GM18858 (cell line): ENCODE data around the gene MAN2B1.
"Not testable (repeated sequence)": the region's sequence is repeated elsewhere in the genome, so short reads cannot be mapped to it uniquely, and the experiment has no call there.

Source experiments
- ATAC-seq: cut with Tn5 transposase; IDR thresholded peaks from one replicate; pipeline ENCODE4 v1.9.1; 2021; ENCODE audit not compliant: unreplicated experiment

MAN2B1 gene

DNA sequence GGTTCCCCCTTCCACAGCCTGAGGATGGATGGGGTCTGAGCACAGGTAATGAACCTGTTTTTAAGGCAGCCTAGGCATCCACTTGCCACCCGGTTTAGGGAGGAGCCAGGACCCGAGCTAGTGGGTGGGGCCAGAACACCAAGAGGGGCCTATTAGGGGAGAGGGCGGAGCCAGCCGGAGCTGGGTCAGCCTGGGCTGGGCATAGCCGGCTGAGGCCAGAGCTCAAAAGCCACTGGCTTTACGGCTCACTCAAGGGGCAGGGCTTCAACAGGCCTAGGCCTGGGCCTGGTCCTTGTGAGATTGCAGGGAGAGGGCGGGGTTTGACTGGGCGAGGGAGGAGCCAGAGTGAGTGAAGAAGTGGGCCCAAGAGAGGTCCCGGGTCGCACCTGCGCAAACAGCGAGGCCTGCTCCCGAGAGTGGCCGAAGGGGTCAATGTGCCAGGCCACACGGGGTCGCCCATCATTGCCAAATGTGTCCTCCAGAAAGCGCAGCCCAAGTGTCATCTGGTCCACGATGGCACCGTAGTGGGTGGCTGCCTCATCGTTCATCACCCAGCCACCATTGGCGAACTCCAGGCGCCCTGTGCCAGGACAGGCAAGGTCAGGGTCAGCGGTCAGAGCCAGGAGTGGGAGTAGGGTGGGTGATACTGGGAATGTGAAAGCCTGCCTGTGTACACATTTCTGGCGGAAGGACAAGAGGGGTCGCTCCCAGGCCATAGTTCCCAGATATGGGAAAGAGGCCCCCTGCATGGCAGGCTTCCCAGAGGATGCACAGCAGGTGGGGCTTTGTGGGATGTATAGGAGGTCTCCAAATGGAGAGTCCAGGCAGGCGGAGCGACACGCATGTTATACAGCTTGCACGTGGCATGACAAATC, 1.9 kb downstream of the MAN2B1 start:
- no peak for ATAC-seq

DNA sequence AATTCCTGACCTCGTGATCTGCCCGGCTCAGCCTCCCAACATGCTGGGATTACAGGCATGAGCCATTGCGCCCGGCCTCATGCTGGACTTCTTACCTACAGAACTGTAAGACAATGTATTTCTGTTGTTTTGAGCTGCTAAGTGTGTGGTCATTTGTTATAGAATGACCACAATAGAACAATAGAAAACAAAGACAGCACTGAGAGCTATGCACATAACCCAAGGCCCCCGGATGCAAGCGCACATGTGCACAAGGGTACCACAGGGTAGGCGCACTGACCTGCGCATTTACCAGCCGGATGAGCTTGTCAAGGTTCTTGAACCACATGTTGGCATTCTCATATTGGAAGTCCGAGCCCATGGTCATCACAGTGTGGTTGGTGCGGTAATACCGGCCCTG, 5.6 kb downstream of the MAN2B1 start:
- ATAC-seq = no peak

DNA sequence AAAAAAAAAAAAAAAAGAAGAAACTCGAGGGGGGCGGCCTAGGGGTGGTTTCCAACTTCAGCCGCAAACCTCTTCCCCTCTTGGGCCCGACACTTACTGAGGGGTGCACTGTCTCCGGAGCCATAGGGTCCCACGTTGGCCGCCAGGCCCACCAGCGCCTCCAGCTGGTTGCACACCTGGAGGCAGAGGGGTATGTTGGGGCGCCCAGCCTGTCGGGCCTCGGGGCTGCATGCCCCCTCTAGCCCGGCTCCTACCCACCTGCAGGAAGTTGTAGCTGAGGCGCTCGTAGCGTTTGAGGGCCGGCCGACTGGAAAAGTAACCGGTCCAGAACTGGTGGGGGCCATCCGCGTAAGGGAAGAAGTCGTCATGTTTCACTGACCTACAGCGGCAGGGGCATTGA, 8.6 kb downstream of the MAN2B1 start:
- ATAC-seq = no peak

DNA sequence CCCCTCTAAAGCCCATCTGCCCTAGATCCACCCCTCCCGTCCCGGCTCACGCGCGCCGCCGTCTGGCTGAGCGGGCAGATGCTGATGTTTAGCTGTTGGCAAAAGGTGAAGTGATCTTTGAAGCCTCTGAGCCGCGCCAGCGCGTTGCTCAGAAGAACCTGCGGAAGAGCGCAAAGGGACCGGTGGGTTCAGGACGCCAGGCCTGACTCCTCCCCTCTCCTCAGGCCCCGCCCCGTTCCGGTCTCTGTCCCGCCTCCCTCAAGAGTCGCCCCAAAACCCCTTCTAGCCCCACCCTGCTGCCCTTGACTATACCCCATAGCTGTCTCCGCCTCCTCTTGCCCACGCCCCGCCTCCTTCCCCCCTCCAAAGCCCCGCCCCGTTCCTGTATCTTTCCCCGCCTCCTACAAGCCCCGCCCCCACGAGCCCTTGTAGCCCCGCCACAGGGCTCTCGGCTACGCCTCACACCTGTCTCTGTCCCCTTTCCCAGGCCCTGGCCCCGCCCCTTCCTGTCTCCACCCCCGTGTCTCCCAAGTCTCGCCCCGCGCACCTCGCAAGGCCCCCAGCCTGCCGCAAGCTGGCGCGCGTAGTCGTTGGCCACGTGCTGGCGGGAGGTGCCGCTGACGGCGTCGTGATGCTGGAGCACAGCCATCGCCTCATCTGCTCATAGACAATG, 9.5 kb downstream of the MAN2B1 start:
- no peak for ATAC-seq

DNA sequence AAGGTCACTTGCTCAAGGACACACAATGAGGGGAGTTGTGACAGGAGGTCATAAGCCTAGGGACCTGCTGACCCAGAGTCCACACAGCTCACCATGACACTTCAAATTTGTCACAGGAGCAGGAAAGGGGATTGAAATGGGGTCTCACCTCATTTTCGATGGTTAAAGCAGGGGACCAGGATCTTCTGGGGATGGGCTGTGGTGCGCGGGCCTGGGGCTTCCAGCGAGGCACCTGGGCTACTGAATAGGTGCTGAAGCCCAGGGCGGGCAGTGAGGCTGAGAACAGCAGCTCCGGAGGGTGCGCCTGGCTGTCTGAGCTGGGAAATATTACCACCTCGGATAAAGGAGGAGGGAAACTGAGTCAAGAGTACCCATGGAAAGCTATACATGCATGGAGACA, 11.0 kb downstream of the MAN2B1 start:
- no peak for ATAC-seq

DNA sequence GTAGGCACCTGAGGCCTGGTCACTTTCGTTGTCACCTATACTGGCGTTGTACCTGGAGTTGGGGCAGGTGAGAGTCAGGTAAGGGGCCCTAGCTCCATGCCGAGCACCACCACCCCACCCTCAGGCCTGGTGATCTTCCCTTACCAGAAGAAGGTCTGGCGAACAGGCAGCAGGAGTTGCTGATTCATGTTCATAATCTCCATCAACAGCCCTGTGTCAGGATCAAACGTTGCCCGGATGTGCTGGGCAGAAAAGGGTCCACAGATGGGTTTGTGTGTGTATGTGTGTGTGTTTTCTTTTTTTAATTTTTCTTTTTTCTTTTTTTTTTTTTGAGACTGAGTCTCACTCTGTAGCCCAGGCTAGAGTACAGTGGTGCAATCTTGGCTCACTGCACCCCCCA, 14.3 kb downstream of the MAN2B1 start:
- ATAC-seq = no peak

DNA sequence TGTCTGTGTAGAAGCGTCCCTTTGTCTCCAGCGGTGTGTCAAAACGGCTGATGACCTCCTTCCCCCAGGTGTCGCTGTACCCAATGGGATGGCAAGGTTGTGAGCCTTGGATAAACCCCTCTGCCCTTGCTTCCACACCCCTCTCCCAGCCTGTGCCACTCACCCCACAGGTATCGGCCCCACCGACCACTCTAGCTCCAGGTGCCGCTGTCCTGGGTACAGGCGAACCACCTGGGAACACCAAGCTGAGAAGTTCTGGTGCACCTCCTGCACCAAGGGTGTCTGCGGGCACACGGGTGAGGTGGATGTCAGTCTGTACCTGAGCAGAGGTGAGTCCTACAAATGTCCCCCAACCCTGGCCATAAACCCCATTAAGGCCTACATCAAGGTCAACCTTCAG, 16.6 kb downstream of the MAN2B1 start:
- no peak for ATAC-seq

DNA sequence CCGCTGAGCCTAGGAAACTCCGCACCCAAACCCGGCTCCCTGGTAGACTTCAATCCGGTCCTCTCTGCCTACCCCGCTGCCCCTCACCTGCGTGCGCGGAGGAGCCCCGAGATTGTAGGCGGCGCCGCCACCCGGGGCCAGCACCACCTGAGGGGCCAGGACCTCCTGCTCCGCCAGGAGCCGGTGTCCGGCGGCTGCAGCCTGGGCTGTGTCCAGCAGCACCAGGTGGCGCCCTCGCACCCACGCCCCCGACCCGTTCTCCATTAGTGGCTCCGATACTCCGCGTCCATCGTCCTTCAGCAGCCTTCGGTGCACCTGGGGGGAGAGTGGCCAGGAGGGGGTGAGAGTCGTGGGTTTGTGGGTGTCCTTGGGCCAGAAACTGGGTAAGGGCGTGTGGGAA, 18.5 kb downstream of the MAN2B1 start:
- no peak for ATAC-seq

DNA sequence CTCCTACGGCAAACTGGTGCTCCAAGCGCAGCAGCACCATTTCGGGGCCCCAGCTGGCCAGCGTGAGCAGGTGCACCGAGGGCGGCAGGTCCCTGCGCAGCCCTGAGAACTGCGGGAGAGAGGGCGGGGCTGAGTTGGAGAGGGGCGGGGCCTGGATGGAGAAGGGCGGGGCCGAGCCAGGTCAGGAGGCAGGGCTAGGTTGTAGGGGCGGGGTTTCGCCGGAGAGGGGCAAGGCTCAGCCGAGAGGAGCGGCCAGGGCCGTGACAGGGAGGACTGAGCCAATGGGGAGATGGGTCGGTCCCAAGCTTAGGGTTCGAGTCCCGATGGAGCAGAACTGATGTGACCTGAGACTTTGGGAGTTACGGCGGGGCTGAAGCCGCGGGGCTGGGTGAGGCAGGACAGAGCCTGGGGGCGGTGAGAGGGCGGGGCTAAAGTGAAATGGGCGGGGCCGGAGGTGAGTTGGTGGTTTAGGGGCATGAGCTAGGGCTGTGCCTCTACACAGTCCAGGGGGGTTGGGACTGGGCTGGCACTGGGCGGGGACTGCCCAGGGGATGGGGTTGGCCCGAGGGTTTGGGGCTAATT, 19.0 kb downstream of the MAN2B1 start:
- no peak for ATAC-seq

DNA sequence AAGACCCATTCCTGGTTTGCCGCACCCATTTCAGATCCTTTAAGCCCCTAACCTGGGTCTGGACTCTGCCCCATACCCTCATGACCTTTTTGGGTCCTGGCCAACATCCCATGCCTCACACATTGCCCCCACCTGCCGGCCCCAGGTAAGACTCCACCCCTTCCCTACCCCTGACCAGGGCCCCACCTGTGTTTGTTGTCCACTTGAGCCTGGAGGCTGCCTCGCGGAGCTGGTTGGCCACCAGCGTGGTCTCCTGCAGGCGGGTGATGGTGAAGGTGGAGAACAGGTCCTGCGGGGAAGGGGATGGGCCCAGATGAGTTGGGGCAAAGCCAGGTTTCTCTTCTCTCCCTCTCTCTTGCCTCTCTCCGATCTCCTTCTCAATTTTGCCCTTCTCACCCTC, 19.5 kb downstream of the MAN2B1 start:
- no peak for ATAC-seq

DNA sequence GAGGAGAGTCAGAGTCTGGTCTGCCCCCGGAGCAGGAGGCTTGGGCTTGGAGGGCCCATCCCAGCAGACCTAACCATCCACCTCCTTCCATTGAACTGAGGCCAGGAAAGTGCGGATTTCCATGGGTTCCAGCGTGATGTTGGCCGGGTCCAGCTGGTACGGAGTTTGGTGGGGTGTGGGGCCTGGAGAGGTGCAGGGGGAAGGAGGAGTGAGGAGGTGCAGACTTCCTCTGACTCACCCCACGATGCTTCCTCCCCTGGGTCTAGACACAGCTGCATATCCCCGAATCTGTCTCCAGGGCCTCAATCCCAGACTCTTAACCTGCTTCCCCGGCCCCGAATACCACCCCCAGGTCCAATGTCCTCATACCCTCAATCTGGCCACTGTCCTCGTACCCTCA, 20.0 kb downstream of the MAN2B1 start:
- ATAC-seq = no peak

DNA sequence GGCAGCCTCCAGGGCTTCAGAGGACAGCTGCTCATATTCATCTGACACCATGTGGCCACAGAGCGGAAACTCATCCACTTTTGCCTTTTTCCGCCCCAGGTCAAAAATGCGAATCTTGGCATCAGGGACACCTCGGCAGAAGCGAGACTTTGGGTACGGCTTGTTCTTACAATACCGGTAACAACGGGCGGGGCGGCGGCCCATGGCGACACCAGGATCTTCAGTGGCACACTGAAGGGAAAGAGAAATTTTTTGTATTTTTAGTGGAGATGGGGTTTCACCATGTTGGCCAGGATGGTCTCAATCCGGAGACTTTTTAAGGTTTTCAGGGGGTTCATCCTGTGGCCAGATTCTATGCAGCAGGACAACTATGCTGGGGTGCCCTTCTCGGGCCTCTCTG, 22.8 kb downstream of the MAN2B1 start:
- not testable (repeated sequence) for ATAC-seq

DNA sequence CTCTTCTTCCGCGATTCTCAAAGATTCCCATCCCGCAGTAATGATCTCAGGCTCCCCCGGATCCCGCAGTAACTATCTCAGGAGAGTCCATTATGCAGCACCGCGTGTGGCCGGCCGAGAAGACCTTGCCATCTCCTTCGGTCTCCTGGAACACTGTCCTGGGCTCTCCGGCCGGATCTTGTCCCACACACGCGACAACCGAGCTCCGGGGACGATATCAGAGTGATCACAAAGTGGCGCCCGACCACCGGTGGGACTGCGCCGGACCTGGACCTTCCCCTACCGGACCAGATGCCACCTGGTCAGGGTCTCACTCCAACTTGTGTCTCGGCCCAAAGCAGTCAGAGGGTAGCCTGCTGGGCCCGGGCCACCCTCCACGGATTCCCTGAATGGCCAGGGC, 24.0 kb downstream of the MAN2B1 start:
- ATAC-seq = no peak

DNA sequence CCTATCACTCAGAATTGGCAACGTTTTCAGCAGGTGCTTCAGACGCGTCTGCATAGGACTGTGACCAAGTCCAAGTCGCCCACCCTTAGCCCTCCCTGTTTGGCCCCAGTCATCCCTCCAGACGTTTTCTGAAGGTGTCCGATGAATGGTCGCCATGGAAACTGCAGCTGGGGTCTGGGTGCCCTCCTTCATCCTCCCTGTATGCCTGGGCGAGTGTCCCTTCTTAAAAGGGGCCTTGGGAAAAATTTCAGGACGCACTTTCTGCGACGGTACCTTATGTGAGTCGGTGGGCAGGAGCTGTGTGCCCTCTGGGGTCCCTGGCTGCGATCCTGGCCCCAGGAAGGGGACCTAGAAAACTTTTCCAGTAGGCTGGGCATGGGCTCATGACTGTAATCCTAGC, 25.1 kb downstream of the MAN2B1 start:
- no peak for ATAC-seq

DNA sequence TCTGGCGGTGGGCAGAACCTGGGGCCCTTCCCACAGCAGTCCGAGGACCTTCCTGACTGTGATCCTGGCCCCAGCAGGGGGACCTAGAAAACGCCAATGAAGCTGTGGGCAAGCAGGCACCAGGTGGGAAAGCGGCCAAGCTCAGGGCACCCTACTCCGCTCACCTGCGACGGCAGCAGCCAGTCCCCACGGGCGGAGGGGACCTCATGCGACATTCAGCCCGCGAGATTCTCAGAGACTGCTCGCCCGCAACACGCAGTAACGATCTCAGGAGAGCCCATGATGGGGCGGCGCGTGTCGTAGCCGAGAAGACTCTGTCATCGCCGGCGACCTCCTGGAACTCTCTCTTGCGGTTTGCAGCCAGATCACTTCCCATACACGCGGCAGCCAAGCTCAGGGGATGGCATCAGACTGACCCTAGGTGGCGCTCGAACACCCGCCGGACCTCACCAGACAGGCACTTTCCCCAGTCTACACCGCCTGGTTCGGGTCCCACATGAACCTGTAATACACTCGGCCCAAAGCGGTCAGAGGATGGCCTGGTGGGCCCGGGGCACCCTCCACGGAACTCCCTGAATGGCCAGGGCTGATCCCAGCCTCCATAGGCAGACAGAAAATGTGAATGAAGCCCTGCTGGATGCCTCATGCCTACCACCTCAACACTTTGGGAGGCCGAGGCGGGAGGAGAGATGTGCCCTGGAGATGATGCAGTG, 26.5 kb downstream of the MAN2B1 start:
- no peak for ATAC-seq

DNA sequence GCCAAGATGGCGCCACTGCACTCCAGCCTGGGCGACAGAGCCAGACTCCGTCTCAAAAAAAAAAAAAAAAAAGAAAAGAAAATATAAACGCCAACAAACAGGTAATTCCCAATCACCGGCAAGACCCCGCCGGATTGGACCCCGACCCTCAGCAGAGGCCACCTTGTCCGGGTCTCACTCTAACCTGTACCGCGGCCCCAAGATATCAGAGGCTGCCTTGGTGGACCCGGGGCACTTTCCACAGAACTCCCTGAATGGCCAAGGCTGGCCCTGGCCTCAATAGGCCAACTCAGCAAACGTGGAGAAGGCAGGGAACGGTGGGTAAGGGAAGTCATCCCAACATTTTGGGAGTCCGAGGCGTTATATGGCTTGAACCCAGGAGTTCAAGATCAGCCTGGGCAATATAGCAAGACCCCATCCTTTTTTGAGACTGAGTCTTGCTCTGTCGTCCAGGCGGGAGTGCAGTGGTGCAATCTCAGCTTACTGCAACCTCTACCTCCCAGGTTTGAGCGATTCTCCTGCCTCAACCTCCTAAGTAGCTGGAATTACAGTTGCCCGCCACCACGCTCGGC, 27.8 kb downstream of the MAN2B1 start:
- no peak for ATAC-seq

DNA sequence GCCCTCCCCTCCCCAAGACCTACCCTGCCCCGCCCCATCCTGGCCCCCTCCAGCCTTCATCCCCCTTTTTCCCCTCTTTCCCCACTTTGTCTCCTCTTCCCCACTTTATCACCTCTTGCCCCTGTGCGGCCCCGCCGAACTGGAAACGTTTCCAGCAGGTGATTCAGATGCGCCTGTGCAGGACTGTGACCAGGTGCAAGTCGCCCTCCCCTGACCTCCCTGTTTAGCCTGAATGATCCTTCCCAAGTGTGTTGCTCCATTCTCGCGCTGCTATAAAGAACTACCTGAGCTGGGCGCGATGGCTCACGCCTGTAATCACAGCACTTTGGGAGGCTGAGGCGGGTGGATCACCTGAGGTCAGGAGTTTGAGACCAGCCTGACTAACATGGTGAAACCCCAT, 29.9 kb downstream of the MAN2B1 start:
- no peak for ATAC-seq

DNA sequence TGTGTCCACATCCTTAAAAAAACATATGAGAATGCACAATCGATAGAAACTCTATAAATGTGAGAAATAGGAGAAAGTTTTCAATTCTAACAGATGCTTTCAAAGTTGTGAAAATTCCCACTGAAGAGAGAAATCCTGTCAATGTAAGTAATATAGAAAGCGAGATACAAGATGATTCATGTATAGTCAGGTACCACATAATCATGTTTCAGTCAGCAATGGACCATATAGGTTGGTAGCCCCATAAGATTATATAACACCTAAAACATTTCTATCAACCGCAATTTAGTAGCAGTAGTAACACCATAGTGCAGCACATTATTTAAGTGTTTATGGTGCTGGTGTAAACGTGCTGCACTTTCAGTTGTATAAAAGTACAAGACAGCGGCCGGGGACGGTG, 37.3 kb downstream of the MAN2B1 start:
- no peak for ATAC-seq

DNA sequence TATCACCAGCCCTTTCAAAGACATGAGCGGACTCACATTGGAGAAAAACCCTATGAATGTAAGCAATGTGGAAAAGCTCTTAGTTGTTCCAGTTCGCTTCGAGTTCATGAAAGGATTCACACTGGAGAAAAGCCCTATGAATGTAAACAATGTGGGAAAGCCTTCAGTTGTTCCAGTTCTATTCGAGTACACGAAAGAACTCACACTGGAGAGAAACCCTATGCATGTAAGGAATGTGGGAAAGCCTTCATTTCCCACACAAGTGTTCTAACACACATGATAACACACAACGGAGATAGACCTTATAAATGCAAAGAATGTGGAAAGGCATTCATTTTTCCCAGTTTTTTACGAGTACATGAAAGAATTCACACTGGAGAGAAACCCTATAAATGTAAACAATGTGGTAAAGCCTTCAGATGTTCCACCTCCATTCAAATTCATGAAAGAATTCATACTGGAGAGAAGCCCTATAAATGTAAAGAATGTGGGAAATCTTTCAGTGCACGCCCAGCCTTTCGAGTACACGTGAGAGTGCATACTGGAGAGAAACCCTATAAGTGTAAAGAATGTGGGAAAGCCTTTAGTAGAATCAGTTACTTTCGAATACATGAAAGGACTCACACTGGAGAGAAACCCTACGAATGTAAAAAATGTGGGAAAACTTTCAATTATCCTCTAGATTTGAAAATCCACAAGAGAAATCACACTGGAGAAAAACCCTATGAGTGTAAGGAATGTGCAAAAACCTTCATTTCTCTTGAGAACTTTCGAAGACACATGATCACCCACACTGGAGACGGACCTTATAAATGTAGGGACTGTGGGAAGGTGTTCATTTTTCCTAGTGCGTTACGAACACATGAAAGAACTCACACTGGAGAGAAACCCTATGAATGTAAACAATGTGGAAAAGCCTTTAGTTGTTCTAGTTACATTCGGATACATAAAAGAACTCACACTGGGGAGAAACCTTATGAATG, 38.2 kb downstream of the MAN2B1 start:
- no peak for ATAC-seq

DNA sequence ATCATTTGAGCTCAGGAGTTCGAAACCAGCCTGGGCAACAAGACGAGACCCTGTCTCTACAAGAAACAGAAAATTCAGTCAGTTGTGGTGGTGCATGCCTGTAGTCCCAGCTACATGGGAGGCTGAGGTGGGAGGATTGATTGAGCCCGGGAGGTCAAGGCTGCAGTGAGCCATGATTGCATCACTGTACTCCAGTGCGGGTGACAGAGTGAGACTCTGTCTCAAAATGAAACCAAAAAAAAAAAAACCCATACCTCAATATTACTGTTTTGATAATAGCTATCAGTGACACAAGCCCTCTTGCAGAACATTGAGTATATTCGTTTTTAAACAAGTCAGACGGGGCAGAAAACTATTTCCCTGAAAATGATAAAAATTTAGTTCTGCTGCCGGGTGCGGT, 39.6 kb downstream of the MAN2B1 start:
- ATAC-seq = no peak
